B cell (primary cell): ENCODE measurements around the gene THBS3. TPM values are rescaled to one million over a fixed set of nuclear protein-coding genes. Genes with fewer than 3 reads are reported as not detected.
"Not testable (repeated sequence)": the region's sequence is repeated elsewhere in the genome, so short reads cannot be mapped to it uniquely, and the experiment has no call there.

ENCODE experiments used
- ATAC-seq: fragments of 200-7000 bp; cut with Tn5 transposase; one replicate; pipeline ENCODE4 v1.10.0; 2021; ENCODE audit warnings: low read depth, mild to moderate bottlenecking, moderate number of reproducible peaks, moderate library complexity
- CTCF ChIA-PET: fragments of 350-600 bp; sonication (Branson Sonifier 250); formaldehyde crosslinking; loops from one replicate; lab custom pipeline; 2021; ENCODE audit warnings: antibody characterized with exemption, inconsistent platforms; lab: Charles Lee
- POLR2A ChIA-PET: fragments of 350-600 bp; sonication (Branson Sonifier 250); formaldehyde crosslinking; loops from one replicate; lab custom pipeline; 2021; ENCODE audit warnings: antibody characterized with exemption; lab: Charles Lee
- DNase-seq: peaks from one replicate; pipeline ENCODE4 v3.0.0; 2013
- H2AFZ ChIP-seq: 2 replicates; pipeline ENCODE4 v1.6.1; 2012; ENCODE audit warnings: mild to moderate bottlenecking, low read depth, low read length; ENCODE audit not compliant: insufficient read depth, poor library complexity, severe bottlenecking
- H3K27ac ChIP-seq, 2 donors: 1 replicate in 1 of 2; 2 replicates in 1 of 2; pipeline ENCODE4 v1.5.1; 2012 to 2013; ENCODE audit warnings: low read length in 2 of 2, mild to moderate bottlenecking in 2 of 2, moderate library complexity in 1 of 2
- H3K27me3 ChIP-seq, 4 experiments: fragments of 200-600 bp in 1 of 4; sonication (generic) in 1 of 4; replicated peaks in 1 of 4; 1 replicate in 2 of 4; 2 replicates in 2 of 4; pipeline versions ENCODE4 v1.6.1 to v1.7.0; 2013 to 2016; ENCODE audit warnings: low read length in 3 of 4, mild to moderate bottlenecking in 2 of 4, mixed read lengths in 1 of 4, moderate library complexity in 1 of 4; ENCODE audit not compliant: insufficient read depth in 4 of 4, control insufficient read depth in 3 of 4; ENCODE audit errors: control extremely low read depth in 1 of 4
- H3K36me3 ChIP-seq, 2 experiments: replicated peaks in 1 of 2; 1 replicate in 1 of 2; 2 replicates in 1 of 2; pipeline versions ENCODE4 v1.6.1 to v1.7.1; 2013; ENCODE audit warnings: low read length in 1 of 2; ENCODE audit not compliant: insufficient read depth in 2 of 2, control insufficient read depth in 1 of 2; ENCODE audit errors: control extremely low read depth in 1 of 2, extremely low read depth in 1 of 2
- H3K4me1 ChIP-seq, 2 donors: fragments of 200-600 bp in 1 of 2; sonication (generic) in 1 of 2; 1 replicate in 1 of 2; 2 replicates in 1 of 2; pipeline versions ENCODE4 v1.5.1 to v1.6.1; 2013 to 2017; ENCODE audit warnings: low read length in 2 of 2; ENCODE audit not compliant: control insufficient read depth in 2 of 2, insufficient read depth in 2 of 2
- H3K4me2 ChIP-seq: replicated peaks from 2 replicates; pipeline ENCODE3; 2012; ENCODE audit warnings: mild to moderate bottlenecking, low read depth, low read length; ENCODE audit not compliant: poor library complexity, severe bottlenecking
- H3K4me3 ChIP-seq, 5 experiments: fragments of 200-600 bp in 1 of 5; sonication (generic) in 1 of 5; 1 replicate in 3 of 5; 2 replicates in 2 of 5; pipeline versions ENCODE4 v1.5.1 to v1.7.0; 2011 to 2016; ENCODE audit warnings: low read length in 4 of 5, mild to moderate bottlenecking in 4 of 5, low read depth in 2 of 5, control low read depth in 1 of 5, moderate library complexity in 1 of 5; ENCODE audit not compliant: insufficient read depth in 1 of 5; ENCODE audit errors: control extremely low read depth in 1 of 5, extremely low read depth in 1 of 5
- H3K79me2 ChIP-seq: fragments of 200-600 bp; sonication (generic); one replicate; pipeline ENCODE4 v1.6.0; 2016; ENCODE audit warnings: low read length; ENCODE audit not compliant: control insufficient read depth, insufficient read depth
- H3K9ac ChIP-seq: fragments of 200-600 bp; sonication (generic); 2 replicates; pipeline ENCODE4 v1.6.1; 2017; ENCODE audit warnings: mild to moderate bottlenecking, low read length, moderate library complexity
- H3K9me3 ChIP-seq, 3 donors: one replicate each; pipeline versions ENCODE4 v1.6.1 to v1.7.1; 2013; ENCODE audit warnings: low read length in 2 of 3; ENCODE audit not compliant: control insufficient read depth in 2 of 3, insufficient read depth in 1 of 3; ENCODE audit errors: control extremely low read depth in 1 of 3
- H4K20me1 ChIP-seq: 2 replicates; pipeline ENCODE4 v1.6.0; 2012; ENCODE audit warnings: mild to moderate bottlenecking, low read length; ENCODE audit not compliant: insufficient read depth, control insufficient read depth, poor library complexity, severe bottlenecking
- H3K27ac Mint-ChIP-seq: one replicate; pipeline ENCODE4 v1.8.0; 2021; ENCODE audit warnings: mixed read lengths
- H3K27me3 Mint-ChIP-seq: one replicate; pipeline ENCODE4 v1.8.0; 2021; ENCODE audit warnings: mixed read lengths
- H3K4me1 Mint-ChIP-seq: one replicate; pipeline ENCODE4 v1.8.0; 2021; ENCODE audit warnings: mixed read lengths
- H3K4me3 Mint-ChIP-seq: one replicate; pipeline ENCODE4 v1.8.0; 2021; ENCODE audit warnings: mixed read lengths
- H3K9me3 Mint-ChIP-seq: one replicate; pipeline ENCODE4 v1.8.0; 2022; ENCODE audit warnings: mixed read lengths; ENCODE audit not compliant: insufficient read depth
- WGBS: methylation state at CpG from one replicate; pipeline ENCODE4 v1.1.5; 2013; ENCODE audit warnings: missing lambda C conversion rate; ENCODE audit not compliant: insufficient coverage; 5-methylcytosine and 5-hydroxymethylcytosine counted together
- intact Hi-C: fragments of 100-400 bp; cut with micrococcal nuclease; formaldehyde crosslinking; loops from one replicate; pipeline ENCODE4 v1.10.0; 2022
- polyA plus RNA-seq: library from polyadenylated mRNA; depleted of rRNA; stranded (reverse); fragments of >200 nt; gene quantifications from 2 replicates; pipeline ENCODE4 v1.2.3, GENCODE V29; 2012
- total RNA-seq, 2 donors: library from RNA; stranded (reverse); fragments of 120-200 nt in 1 of 2; gene quantifications; 1 replicate in 1 of 2; 2 replicates in 1 of 2; pipeline versions ENCODE4 v1.2.3 to v1.2.4, GENCODE V29; 2013 to 2022

Gene THBS3
- total and polyA plus RNA-seq, 2 donors (not counting 1 experiment from before 2014, with no cell fraction given): 28.0 to 28.6 TPM

- H4K20me1 ChIP-seq, H3K27me3 ChIP-seq, H3K4me2 ChIP-seq, H3K9ac ChIP-seq, H3K4me3 ChIP-seq, H2AFZ ChIP-seq, H3K27me3 Mint-ChIP-seq, H3K27ac ChIP-seq, DNase-seq, H3K79me2 ChIP-seq, H3K9me3 Mint-ChIP-seq, H3K27ac Mint-ChIP-seq, H3K4me3 Mint-ChIP-seq, ATAC-seq: not testable (repeated sequence)
- Histone ChIP-seq H3K36me3 (peaks cover 0 to 10% of the 10 kb centered on the region in 2 experiments), H3K9me3 (peaks cover 0 to 10% (median 0%) of the 10 kb centered on the region in 3 donors), H3K4me1 (peaks cover 10 to 22% of the 10 kb centered on the region in 2 donors)
- WGBS: 100% methylated on average over 4 of the region's 11 CpGs
- intact Hi-C loops: loop anchor here (5.0 kb wide), 1 partner anchor 37 kb away; the partner anchor contains the start of gene EFNA1
- ChIA-PET CTCF (interaction anchor here (0.6 to 2.9 kb wide), 6 partner anchors 8 to 512 kb away, joined by 3 to 13 read pairs (median 4); partner anchors contain the start of gene KRTCAP2), POLR2A (interaction anchor here (0.7 kb wide), 1 partner anchor 28 kb away, joined by 8 read pairs; no protein-coding TSS in a partner anchor)
- H3K4me1 Mint-ChIP-seq: peaks cover 20% of the 10 kb centered on the region
These were observed 43.1 kb downstream of the THBS3 start for GRCh38 chr1:155164625-155165024.

GRCh38 chr1:155163785-155164184, 43.9 kb downstream of the THBS3 start:
- H3K4me3 Mint-ChIP-seq, H3K27me3 ChIP-seq, H4K20me1 ChIP-seq, intact Hi-C loops, H3K9ac ChIP-seq, H3K27ac Mint-ChIP-seq, POLR2A ChIA-PET, H3K4me3 ChIP-seq, H3K27me3 Mint-ChIP-seq, H3K4me2 ChIP-seq, H2AFZ ChIP-seq, H3K36me3 ChIP-seq, H3K9me3 Mint-ChIP-seq, DNase-seq, H3K79me2 ChIP-seq, H3K27ac ChIP-seq, ATAC-seq: not testable (repeated sequence)
- peaks cover 0 to 10% (median 0%) of the 10 kb centered on the region in 3 donors for H3K9me3 ChIP-seq
- peaks cover 10 to 22% of the 10 kb centered on the region in 2 donors for H3K4me1 ChIP-seq
- CTCF ChIA-PET: interaction anchor here (1.1 to 2.9 kb wide), 5 partner anchors 9 to 72 kb away, joined by 3 to 13 read pairs (median 5); partner anchors contain the start of gene KRTCAP2
- no CpG with 5 or more reads among the region's 4 CpGs for WGBS
- H3K4me1 Mint-ChIP-seq: peaks cover 16% of the 10 kb centered on the region

GRCh38 chr1:155162631-155163030, 45.1 kb downstream of the THBS3 start:
- CTCF ChIA-PET: interaction anchor here (0.6 to 2.9 kb wide), 5 partner anchors 10 to 116 kb away, joined by 3 to 13 read pairs (median 4); partner anchors contain the start of gene KRTCAP2
- POLR2A ChIA-PET: interaction anchor here (1.1 kb wide), 1 partner anchor 11 kb away, joined by 5 read pairs; no protein-coding TSS in a partner anchor
- H3K36me3 ChIP-seq, H4K20me1 ChIP-seq, H3K9me3 Mint-ChIP-seq, H3K9ac ChIP-seq, ATAC-seq, H3K27ac Mint-ChIP-seq, H3K4me3 ChIP-seq, H3K79me2 ChIP-seq, H3K27ac ChIP-seq, H3K27me3 Mint-ChIP-seq, H3K27me3 ChIP-seq, H3K4me2 ChIP-seq, DNase-seq, intact Hi-C loops, H3K4me3 Mint-ChIP-seq, H2AFZ ChIP-seq: not testable (repeated sequence)
- peaks cover 12% of the 10 kb centered on the region for H3K4me1 Mint-ChIP-seq
- WGBS: 100% methylated on average over 4 of the region's 6 CpGs
- peaks cover 8 to 18% of the 10 kb centered on the region in 2 donors for H3K4me1 ChIP-seq
- H3K9me3 ChIP-seq: peaks cover 0 to 10% (median 0%) of the 10 kb centered on the region in 3 donors
